Measurements from ENCODE around the gene CTRL.

CTRL gene

GRCh38 chr16:67917852-67918236 lies 13.8 kb downstream of the CTRL start:
- POLR2A ChIA-PET = interaction anchor here (0.6 to 1.2 kb wide), 5 partner anchors 8 to 72 kb away, joined by 3 to 5 read pairs (median 4); partner anchors contain the start of genes NUTF2 and PSKH1
- Histone ChIP-seq H3K4me1 (ENCODE audit: control insufficient read depth, insufficient read depth, low read length) (no peaks in the 10 kb centered on the region), H3K4me3 (ENCODE audit: low read depth, low read length) (no peak overlapping the region), H3K9me3 (ENCODE audit: control insufficient read depth, insufficient read depth, low read depth, low read length) (no peaks in the 10 kb centered on the region), H3K27ac (ENCODE audit: extremely low read depth, low read depth, low read length) (no peak overlapping the region), H3K36me3 (ENCODE audit: control insufficient read depth in 2 of 2, insufficient read depth in 1 of 2, low read length in 2 of 2) (peaks cover 0 to 42% of the 10 kb centered on the region in 2 experiments; a peak in 2 of 3 replicates)
- CTCF ChIA-PET = interaction anchor here (0.6 to 1.5 kb wide), 3 partner anchors 25 to 101 kb away, joined by 3 to 6 read pairs (median 4); partner anchors contain the start of genes NRN1L and PSKH1
- TF ChIP-seq, protein P1, sequence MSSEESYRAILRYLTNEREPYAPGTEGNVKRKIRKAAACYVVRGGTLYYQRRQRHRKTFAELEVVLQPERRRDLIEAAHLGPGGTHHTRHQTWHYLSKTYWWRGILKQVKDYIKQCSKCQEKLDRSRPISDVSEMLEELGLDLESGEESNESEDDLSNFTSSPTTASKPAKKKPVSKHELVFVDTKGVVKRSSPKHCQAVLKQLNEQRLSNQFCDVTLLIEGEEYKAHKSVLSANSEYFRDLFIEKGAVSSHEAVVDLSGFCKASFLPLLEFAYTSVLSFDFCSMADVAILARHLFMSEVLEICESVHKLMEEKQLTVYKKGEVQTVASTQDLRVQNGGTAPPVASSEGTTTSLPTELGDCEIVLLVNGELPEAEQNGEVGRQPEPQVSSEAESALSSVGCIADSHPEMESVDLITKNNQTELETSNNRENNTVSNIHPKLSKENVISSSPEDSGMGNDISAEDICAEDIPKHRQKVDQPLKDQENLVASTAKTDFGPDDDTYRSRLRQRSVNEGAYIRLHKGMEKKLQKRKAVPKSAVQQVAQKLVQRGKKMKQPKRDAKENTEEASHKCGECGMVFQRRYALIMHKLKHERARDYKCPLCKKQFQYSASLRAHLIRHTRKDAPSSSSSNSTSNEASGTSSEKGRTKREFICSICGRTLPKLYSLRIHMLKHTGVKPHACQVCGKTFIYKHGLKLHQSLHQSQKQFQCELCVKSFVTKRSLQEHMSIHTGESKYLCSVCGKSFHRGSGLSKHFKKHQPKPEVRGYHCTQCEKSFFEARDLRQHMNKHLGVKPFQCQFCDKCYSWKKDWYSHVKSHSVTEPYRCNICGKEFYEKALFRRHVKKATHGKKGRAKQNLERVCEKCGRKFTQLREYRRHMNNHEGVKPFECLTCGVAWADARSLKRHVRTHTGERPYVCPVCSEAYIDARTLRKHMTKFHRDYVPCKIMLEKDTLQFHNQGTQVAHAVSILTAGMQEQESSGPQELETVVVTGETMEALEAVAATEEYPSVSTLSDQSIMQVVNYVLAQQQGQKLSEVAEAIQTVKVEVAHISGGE (tag by site-specific recombination; conservative IDR thresholded peaks at IDR 0.05; ENCODE audit: low read depth) = no peak
- TF ChIP-seq ZNF530 (tag by site-specific recombination; IDR thresholded peaks at IDR 0.05; ENCODE audit: low read depth) (no peak), ZNF571 (tag by site-specific recombination; IDR thresholded peaks at IDR 0.05) (no peak), ZNF548 (tag by site-specific recombination; IDR thresholded peaks at IDR 0.05) (no peak), PRDM10 (tag by site-specific recombination; IDR thresholded peaks at IDR 0.05) (0 out of 2 replicates have a peak, but pooled peaks have one; percentile 36), ZNF785 (tag by site-specific recombination; IDR thresholded peaks at IDR 0.05) (no peak), HOXD13 (CRISPR knock-in tag; IDR thresholded peaks at IDR 0.05; ENCODE audit: borderline replicate concordance) (no peak), KLF8 (tag by site-specific recombination; IDR thresholded peaks at IDR 0.05) (no peak), ZBTB48 (tag by site-specific recombination; IDR thresholded peaks at IDR 0.05) (no peak), RBAK (tag by site-specific recombination; IDR thresholded peaks at IDR 0.05) (no peak), ZNF37A (tag by site-specific recombination; IDR thresholded peaks at IDR 0.05) (no peak), ZNF169 (tag by site-specific recombination; IDR thresholded peaks at IDR 0.05) (no peak), ZNF366 (tag by site-specific recombination; conservative IDR thresholded peaks at IDR 0.05) (peak; percentile 34; the same call in 1 of the 2 replicates), PRDM1 (tag by site-specific recombination; IDR thresholded peaks at IDR 0.05) (peak; percentile 31; the same call in 1 of the 2 replicates), ZBTB26 (tag by site-specific recombination; optimal IDR thresholded peaks at IDR 0.05) (no peak), ZNF292 (tag by site-specific recombination; IDR thresholded peaks at IDR 0.05; ENCODE audit: borderline replicate concordance, low read depth) (no peak), GFI1B (tag by site-specific recombination; IDR thresholded peaks at IDR 0.05) (no peak), PRDM6 (tag by site-specific recombination; IDR thresholded peaks at IDR 0.05) (no peak), ZNF529 (tag by site-specific recombination; IDR thresholded peaks at IDR 0.05; ENCODE audit: insufficient replicate concordance) (no peak), OSR2 (tag by site-specific recombination; IDR thresholded peaks at IDR 0.05) (no peak), ZNF623 (tag by site-specific recombination; IDR thresholded peaks at IDR 0.05) (no peak)
- TF ChIP-seq, protein P2, sequence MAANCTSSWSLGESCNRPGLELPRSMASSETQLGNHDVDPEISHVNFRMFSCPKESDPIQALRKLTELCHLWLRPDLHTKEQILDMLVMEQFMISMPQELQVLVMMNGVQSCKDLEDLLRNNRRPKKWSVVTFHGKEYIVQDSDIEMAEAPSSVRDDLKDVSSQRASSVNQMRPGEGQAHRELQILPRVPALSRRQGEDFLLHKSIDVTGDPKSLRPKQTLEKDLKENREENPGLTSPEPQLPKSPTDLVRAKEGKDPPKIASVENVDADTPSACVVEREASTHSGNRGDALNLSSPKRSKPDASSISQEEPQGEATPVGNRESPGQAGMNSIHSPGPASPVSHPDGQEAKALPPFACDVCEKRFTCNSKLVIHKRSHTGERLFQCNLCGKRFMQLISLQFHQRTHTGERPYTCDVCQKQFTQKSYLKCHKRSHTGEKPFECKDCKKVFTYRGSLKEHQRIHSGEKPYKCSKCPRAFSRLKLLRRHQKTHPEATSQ (tag by site-specific recombination; IDR thresholded peaks at IDR 0.05) = no peak
- TF ChIP-seq, protein P3, sequence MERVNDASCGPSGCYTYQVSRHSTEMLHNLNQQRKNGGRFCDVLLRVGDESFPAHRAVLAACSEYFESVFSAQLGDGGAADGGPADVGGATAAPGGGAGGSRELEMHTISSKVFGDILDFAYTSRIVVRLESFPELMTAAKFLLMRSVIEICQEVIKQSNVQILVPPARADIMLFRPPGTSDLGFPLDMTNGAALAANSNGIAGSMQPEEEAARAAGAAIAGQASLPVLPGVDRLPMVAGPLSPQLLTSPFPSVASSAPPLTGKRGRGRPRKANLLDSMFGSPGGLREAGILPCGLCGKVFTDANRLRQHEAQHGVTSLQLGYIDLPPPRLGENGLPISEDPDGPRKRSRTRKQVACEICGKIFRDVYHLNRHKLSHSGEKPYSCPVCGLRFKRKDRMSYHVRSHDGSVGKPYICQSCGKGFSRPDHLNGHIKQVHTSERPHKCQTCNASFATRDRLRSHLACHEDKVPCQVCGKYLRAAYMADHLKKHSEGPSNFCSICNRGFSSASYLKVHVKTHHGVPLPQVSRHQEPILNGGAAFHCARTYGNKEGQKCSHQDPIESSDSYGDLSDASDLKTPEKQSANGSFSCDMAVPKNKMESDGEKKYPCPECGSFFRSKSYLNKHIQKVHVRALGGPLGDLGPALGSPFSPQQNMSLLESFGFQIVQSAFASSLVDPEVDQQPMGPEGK (tag by site-specific recombination; IDR thresholded peaks at IDR 0.05) = no peak
- TF ChIP-seq, protein P4, sequence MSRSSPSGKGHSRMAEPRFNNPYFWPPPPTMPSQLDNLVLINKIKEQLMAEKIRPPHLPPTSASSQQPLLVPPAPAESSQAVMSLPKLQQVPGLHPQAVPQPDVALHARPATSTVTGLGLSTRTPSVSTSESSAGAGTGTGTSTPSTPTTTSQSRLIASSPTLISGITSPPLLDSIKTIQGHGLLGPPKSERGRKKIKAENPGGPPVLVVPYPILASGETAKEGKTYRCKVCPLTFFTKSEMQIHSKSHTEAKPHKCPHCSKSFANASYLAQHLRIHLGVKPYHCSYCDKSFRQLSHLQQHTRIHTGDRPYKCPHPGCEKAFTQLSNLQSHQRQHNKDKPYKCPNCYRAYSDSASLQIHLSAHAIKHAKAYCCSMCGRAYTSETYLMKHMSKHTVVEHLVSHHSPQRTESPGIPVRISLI (tag by site-specific recombination; IDR thresholded peaks at IDR 0.05) = no peak

Data from HEK293 (cell line).